C4-2B (cell line): ENCODE measurements around the gene BNC2.
"Not testable (repeated sequence)": the region's sequence is repeated elsewhere in the genome, so short reads cannot be mapped to it uniquely, and the experiment has no call there.

Source experiments
- H3K27ac ChIP-seq: fragments of 450-650 bp; 2 replicates; pipeline ENCODE4 v1.5.1; 2017
- CTCF ChIP-seq: fragments of 450-650 bp; conservative IDR thresholded peaks from 2 replicates; pipeline ENCODE4 v1.5.1; 2017; ENCODE audit warnings: mild to moderate bottlenecking
- ZFX ChIP-seq: fragments of 450-650 bp; IDR thresholded peaks from 2 replicates; pipeline ENCODE4 v1.6.1; 2017

The BNC2 gene

GRCh38 chr9:16544842-16545241, 325.6 kb downstream of the BNC2 start:
- H3K27ac ChIP-seq, result no peak overlapping the region
- TF ChIP-seq ZFX (no peak), CTCF (no peak)

GRCh38 chr9:16543686-16544085, 326.8 kb downstream of the BNC2 start:
- TF ChIP-seq CTCF (no peak), ZFX (no peak)
- H3K27ac ChIP-seq, result no peak overlapping the region

- H3K27ac ChIP-seq, result no peak overlapping the region
- TF ChIP-seq CTCF (no peak), ZFX (no peak)
Measured at GRCh38 chr9:16543225-16543624, 327.2 kb downstream of the BNC2 start.

GRCh38 chr9:16542290-16542689, 328.2 kb downstream of the BNC2 start:
- TF ChIP-seq CTCF, result no peak
- no peak for TF ChIP-seq ZFX
- no peak overlapping the region for H3K27ac ChIP-seq

GRCh38 chr9:16540743-16541613, 329.5 kb downstream of the BNC2 start:
- no peak overlapping the region for H3K27ac ChIP-seq
- no peak for TF ChIP-seq CTCF
- TF ChIP-seq ZFX, result no peak

GRCh38 chr9:16539626-16540025, 330.8 kb downstream of the BNC2 start:
- H3K27ac ChIP-seq, result not testable (repeated sequence)

- H3K27ac ChIP-seq, result no peak overlapping the region
- no peak for TF ChIP-seq ZFX
- TF ChIP-seq CTCF, result no peak
Measured at GRCh38 chr9:16535555-16535954, 334.9 kb downstream of the BNC2 start.
